H1 (cell line): ENCODE measurements around the gene C6orf62. TPM values are rescaled to one million over a fixed set of nuclear protein-coding genes. Genes with fewer than 3 reads are reported as not detected.
A peak's percentile ranks its signal among the peaks of the same experiment; 100 is the strongest.

Experiments
- CTCF ChIA-PET: fragments of 300-600 bp; sonication (Branson Sonifier 250); formaldehyde crosslinking; loops from one replicate; lab custom pipeline; 2021; ENCODE audit not compliant: partially characterized antibody; lab: Charles Lee
- POLR2A ChIA-PET: fragments of 300-600 bp; sonication (Branson Sonifier 250); formaldehyde crosslinking; loops from one replicate; lab custom pipeline; 2021; ENCODE audit warnings: inconsistent platforms; ENCODE audit not compliant: partially characterized antibody; lab: Charles Lee
- DNase-seq, 2 experiments: peaks; one replicate each; pipeline versions ENCODE4 v3.0.0 to v3.0.0-alpha.2; 2010 to 2022; ENCODE audit warnings: low spot score in 2 of 2, low read depth in 1 of 2, mixed read lengths in 1 of 2
- FAIRE-seq: peaks from 2 replicates; lab custom pipeline; 2011; peaks lifted over from hg19 to GRCh38; lab: Jason Lieb, UNC
- H2AFZ ChIP-seq: 2 replicates; pipeline ENCODE4 v1.8.1; 2012; ENCODE audit warnings: low read length, inconsistent platforms
- H2AK5ac ChIP-seq: 2 replicates; pipeline ENCODE4 v1.6.1; 2013; ENCODE audit warnings: low read depth, low read length
- H2BK120ac ChIP-seq: replicated peaks from 2 replicates; pipeline ENCODE3; 2013; ENCODE audit warnings: low read depth, low read length, inconsistent platforms
- H2BK12ac ChIP-seq: 2 replicates; pipeline ENCODE4 v1.6.1; 2013; ENCODE audit warnings: low read depth, low read length
- H2BK15ac ChIP-seq: 2 replicates; pipeline ENCODE4 v1.6.1; 2013; ENCODE audit warnings: low read length
- H2BK20ac ChIP-seq: 2 replicates; pipeline ENCODE4 v1.6.1; 2013; ENCODE audit warnings: low read length
- H2BK5ac ChIP-seq: 2 replicates; pipeline ENCODE4 v1.6.1; 2013; ENCODE audit warnings: low read depth, low read length
- H3K14ac ChIP-seq: 2 replicates; pipeline ENCODE4 v1.6.1; 2013; ENCODE audit warnings: inconsistent platforms; ENCODE audit not compliant: insufficient read length
- H3K18ac ChIP-seq: 2 replicates; pipeline ENCODE4 v1.6.1; 2013; ENCODE audit warnings: low read length; ENCODE audit errors: extremely low read depth
- H3K23ac ChIP-seq: 2 replicates; pipeline ENCODE4 v1.6.1; 2013; ENCODE audit warnings: inconsistent platforms; ENCODE audit not compliant: insufficient read length
- H3K23me2 ChIP-seq: 2 replicates; pipeline ENCODE4 v1.6.1; 2013; ENCODE audit warnings: low read depth, low read length
- H3K27ac ChIP-seq: 2 replicates; pipeline ENCODE4 v1.6.1; 2011; ENCODE audit warnings: low read depth, low read length, inconsistent platforms
- H3K27me3 ChIP-seq, 4 experiments: replicated peaks in 1 of 4; 1 replicate in 1 of 4; 2 replicates in 3 of 4; pipeline versions ENCODE4 v1.6.1 to v1.8.1; 2011 to 2013; ENCODE audit warnings: low read length in 3 of 4, mild to moderate bottlenecking in 3 of 4, inconsistent platforms in 2 of 4, mixed read lengths in 2 of 4, moderate library complexity in 1 of 4; ENCODE audit not compliant: control insufficient read depth in 3 of 4, insufficient read depth in 3 of 4; ENCODE audit errors: extremely low read depth in 1 of 4
- H3K36me3 ChIP-seq, 4 experiments: 2 replicates each; pipeline versions ENCODE4 v1.6.1 to v1.8.1; 2011 to 2013; ENCODE audit warnings: mild to moderate bottlenecking in 4 of 4, low read length in 3 of 4, moderate library complexity in 2 of 4, control low read depth in 1 of 4, inconsistent platforms in 1 of 4; ENCODE audit not compliant: insufficient read depth in 4 of 4, control insufficient read depth in 2 of 4
- H3K4ac ChIP-seq: replicated peaks from 2 replicates; pipeline ENCODE3; 2013; ENCODE audit warnings: low read length, low read depth, mixed read lengths, inconsistent platforms; ENCODE audit not compliant: insufficient read length
- H3K4me1 ChIP-seq, 4 experiments: replicated peaks in 1 of 4; 1 replicate in 1 of 4; 2 replicates in 3 of 4; pipeline versions ENCODE4 v1.6.1 to v1.8.1; 2011 to 2013; ENCODE audit warnings: low read length in 3 of 4, inconsistent platforms in 2 of 4, mixed read lengths in 1 of 4; ENCODE audit not compliant: insufficient read depth in 4 of 4, control insufficient read depth in 3 of 4
- H3K4me2 ChIP-seq, 2 experiments: 2 replicates each; pipeline versions ENCODE4 v1.6.1 to v1.8.1; 2011 to 2013; ENCODE audit warnings: low read depth in 2 of 2, low read length in 2 of 2, control low read depth in 1 of 2, inconsistent platforms in 1 of 2, mild to moderate bottlenecking in 1 of 2; ENCODE audit not compliant: insufficient read depth in 1 of 2
- H3K4me3 ChIP-seq, 4 experiments: fragments of 200-600, 300-600 bp in 1 of 4; sonication (generic), shearing (Covaris generic), sonication (Bioruptor Twin) in 1 of 4; 2 replicates each; pipeline versions ENCODE4 v1.5.1 to v1.8.1; 2011 to 2016; ENCODE audit warnings: low read length in 4 of 4, low read depth in 3 of 4, control low read depth in 2 of 4, inconsistent platforms in 2 of 4, mild to moderate bottlenecking in 2 of 4, mixed read lengths in 1 of 4, moderate library complexity in 1 of 4; ENCODE audit not compliant: insufficient read depth in 2 of 4; ENCODE audit errors: extremely low read depth in 1 of 4
- H3K56ac ChIP-seq: replicated peaks from 2 replicates; pipeline ENCODE3; 2013; ENCODE audit warnings: low read depth, mild to moderate bottlenecking, mixed read lengths, low read length, inconsistent platforms; ENCODE audit not compliant: insufficient read length
- H3K79me1 ChIP-seq: 2 replicates; pipeline ENCODE4 v1.6.1; 2013; ENCODE audit warnings: low read depth, low read length, control low read depth
- H3K79me2 ChIP-seq, 2 experiments: 2 replicates each; pipeline versions ENCODE4 v1.6.1 to v1.8.1; 2012 to 2013; ENCODE audit warnings: low read length in 2 of 2, mild to moderate bottlenecking in 2 of 2, inconsistent platforms in 1 of 2; ENCODE audit not compliant: insufficient read depth in 2 of 2, control insufficient read depth in 1 of 2
- H3K9ac ChIP-seq, 4 experiments: replicated peaks in 1 of 4; 1 replicate in 1 of 4; 2 replicates in 3 of 4; pipeline versions ENCODE4 v1.6.1 to v1.8.1; 2011 to 2013; ENCODE audit warnings: low read depth in 3 of 4, low read length in 3 of 4, control low read depth in 2 of 4, mild to moderate bottlenecking in 2 of 4, moderate library complexity in 2 of 4, inconsistent platforms in 1 of 4; ENCODE audit errors: extremely low read depth in 1 of 4
- H3K9me3 ChIP-seq, 2 experiments: 2 replicates each; pipeline versions ENCODE4 v1.6.1 to v1.8.1; 2012 to 2013; ENCODE audit warnings: mild to moderate bottlenecking in 2 of 2, moderate library complexity in 2 of 2, control low read depth in 1 of 2, inconsistent platforms in 1 of 2, low read depth in 1 of 2, low read length in 1 of 2, mixed read lengths in 1 of 2; ENCODE audit not compliant: insufficient read depth in 2 of 2
- H4K20me1 ChIP-seq, 2 experiments: replicated peaks in 1 of 2; 2 replicates each; pipeline versions ENCODE3 to v1.8.1; 2011 to 2013; ENCODE audit warnings: inconsistent platforms in 2 of 2, low read length in 2 of 2, mild to moderate bottlenecking in 1 of 2; ENCODE audit not compliant: insufficient read depth in 2 of 2, control insufficient read depth in 1 of 2
- H4K5ac ChIP-seq: 2 replicates; pipeline ENCODE4 v1.6.1; 2013; ENCODE audit warnings: low read length, low read depth, mixed read lengths, inconsistent platforms; ENCODE audit not compliant: insufficient read length
- H4K8ac ChIP-seq: 2 replicates; pipeline ENCODE4 v1.8.0; 2013; ENCODE audit warnings: mild to moderate bottlenecking, moderate library complexity, low read length, inconsistent platforms; ENCODE audit not compliant: insufficient read depth; ENCODE audit errors: extremely low read depth
- H4K91ac ChIP-seq: replicated peaks from 2 replicates; pipeline ENCODE3; 2013; ENCODE audit warnings: low read length, mixed read lengths, inconsistent platforms; ENCODE audit not compliant: insufficient read length
- CHD1 ChIP-seq: IDR thresholded peaks from 2 replicates; pipeline ENCODE4 v1.6.1; 2012; ENCODE audit warnings: low read depth, low read length, improper control_type of control experiment
- CREB1 ChIP-seq: IDR thresholded peaks from 2 replicates; pipeline ENCODE4 v1.6.1; 2012; ENCODE audit warnings: inconsistent platforms
- CTBP2 ChIP-seq: IDR thresholded peaks from 2 replicates; pipeline ENCODE4 v1.7.0; 2011; ENCODE audit warnings: borderline replicate concordance, mild to moderate bottlenecking, moderate library complexity, mixed read lengths, low read length; ENCODE audit not compliant: insufficient read depth, insufficient read length
- JUN ChIP-seq: IDR thresholded peaks from 2 replicates; pipeline ENCODE4 v1.6.1; 2011; ENCODE audit warnings: low read depth, mild to moderate bottlenecking, improper control_type of control experiment, low read length
- KDM1A ChIP-seq: fragments of 200-600, 300-600 bp; sonication (generic); IDR thresholded peaks from 2 replicates; pipeline ENCODE4 v1.7.1; 2016; ENCODE audit warnings: mild to moderate bottlenecking, low read length, borderline replicate concordance
- POLR2AphosphoS5 ChIP-seq: IDR thresholded peaks from 2 replicates; pipeline ENCODE4 v1.6.1; 2011; ENCODE audit warnings: low read depth, low read length
- RBBP5 ChIP-seq: IDR thresholded peaks from 2 replicates; pipeline ENCODE4 v1.7.1; 2012; ENCODE audit warnings: low read depth, mild to moderate bottlenecking, inconsistent platforms, low read length, moderate library complexity, borderline replicate concordance
- SAP30 ChIP-seq: fragments of 300-600 bp; sonication (generic); IDR thresholded peaks from 2 replicates; pipeline ENCODE4 v1.7.1; 2012; ENCODE audit warnings: low read length, moderate library complexity, mild to moderate bottlenecking, inconsistent platforms; ENCODE audit not compliant: insufficient read depth, insufficient replicate concordance
- polyA plus RNA-seq, 7 experiments: library from polyadenylated mRNA; depleted of rRNA in 3 of 7; stranded (reverse) in 5 of 7; unstranded in 2 of 7; fragments of >200 nt in 5 of 7; fragments of 200-250 nt in 2 of 7; gene quantifications; 1 replicate in 5 of 7; 2 replicates in 1 of 7; 4 replicates in 1 of 7; pipeline versions ENCODE4 v1.2.1 to v1.2.3, GENCODE V29; 2011 to 2013; ENCODE audit warnings: missing spikeins in 2 of 7, mixed read lengths in 2 of 7
- total RNA-seq: library from RNA; stranded (reverse); fragmentation: NEBNext Ultra II Directional; extraction: Animal tissue kit (Norgen Biotek cat#: 25700); gene quantifications from 2 replicates; pipeline ENCODE4 v1.2.1, GENCODE V29; 2021

The C6orf62 gene
- total and polyA plus RNA-seq, 2 of the 8 experiments (the other 6 are each of a cell fraction or from before 2014, with no cell fraction given), result 25.6 to 101 TPM

DNA sequence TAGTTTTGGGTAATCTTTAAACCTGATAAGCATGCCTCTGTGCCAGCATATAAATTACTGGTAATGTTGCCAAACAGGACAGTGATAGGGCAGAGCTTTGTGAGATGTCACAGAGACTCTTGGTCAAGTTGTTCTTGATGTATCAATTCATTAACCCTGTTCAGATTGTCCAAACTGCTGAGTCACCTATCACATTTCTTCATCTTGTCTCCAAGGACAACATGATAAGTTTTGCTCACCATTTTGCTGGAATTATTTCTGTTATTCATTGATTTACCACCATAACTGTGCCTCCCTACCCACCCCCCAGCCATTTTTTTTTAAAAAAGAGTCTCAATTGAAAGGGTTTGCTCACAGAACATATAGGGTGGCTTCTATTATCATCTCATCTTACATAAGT, 36.3 kb upstream of the C6orf62 start:
- no peaks in the 10 kb centered on the region for H3K79me2 ChIP-seq

More for the DNA sequence above, 36.3 kb upstream of the C6orf62 start:
- Histone ChIP-seq H3K23me2 (no peaks in the 10 kb centered on the region), H3K27ac (no peak overlapping the region), H4K5ac (no peak overlapping the region), H3K27me3 (no peaks in the 10 kb centered on the region), H3K4me3 (no peak overlapping the region), H2BK5ac (no peak overlapping the region), H4K8ac (no peak overlapping the region), H2BK12ac (no peak overlapping the region), H2BK120ac (no peak overlapping the region), H3K4me1 (no peaks in the 10 kb centered on the region), H2AK5ac (no peak overlapping the region), H3K23ac (no peak overlapping the region), H3K14ac (no peak overlapping the region), H3K36me3 (no peaks in the 10 kb centered on the region; a peak in 1 of 8 replicates), H3K18ac (no peak overlapping the region), H4K91ac (no peak overlapping the region), H2AFZ (0 out of 2 replicates have a peak overlapping the region, but pooled peaks have one; percentile 76), H3K4ac (no peak overlapping the region), H3K79me1 (no peaks in the 10 kb centered on the region), H3K56ac (no peak overlapping the region), H2BK20ac (no peak overlapping the region), H3K9ac (no peak overlapping the region), H3K9me3 (no peaks in the 10 kb centered on the region), H2BK15ac (no peak overlapping the region), H3K4me2 (no peak overlapping the region), H4K20me1 (no peaks in the 10 kb centered on the region)
- POLR2A ChIA-PET, result no interaction called here
- no peak for DNase-seq
- no peak for FAIRE-seq
- TF ChIP-seq JUN (no peak), POLR2AphosphoS5 (no peak), CREB1 (no peak), CHD1 (no peak), RBBP5 (no peak), SAP30 (no peak), KDM1A (no peak), CTBP2 (no peak)
- CTCF ChIA-PET, result no interaction called here
